Urothelium cell line (cell line): ENCODE results near the gene DSCAM.

Experiments used
- DNase-seq: peaks from one replicate; pipeline ENCODE4 v3.0.0; 2011; ENCODE audit warnings: low spot score, mixed read lengths
- FAIRE-seq: peaks from 2 replicates; lab custom pipeline; 2011; peaks lifted over from hg19 to GRCh38; lab: Jason Lieb, UNC

The DSCAM gene

DNA sequence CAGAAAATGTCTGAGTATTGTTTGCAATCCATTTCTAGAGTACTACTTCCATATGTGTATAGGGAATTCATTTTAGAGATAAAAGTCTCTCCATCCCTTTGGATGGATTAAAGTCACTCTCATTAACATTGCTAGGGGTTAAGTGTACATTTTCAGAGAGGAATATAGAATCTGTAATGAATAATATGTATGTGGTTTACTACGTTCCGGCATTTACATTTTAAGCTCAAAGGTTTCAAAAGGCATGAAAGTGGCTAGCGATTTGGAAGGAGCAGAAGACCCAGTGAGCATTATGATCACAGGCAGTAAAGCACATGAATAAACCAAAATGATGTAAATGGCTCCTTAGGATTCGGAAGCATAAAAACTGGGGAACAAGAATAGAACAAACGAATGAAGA is 123.0 kb downstream of the DSCAM start:
- FAIRE-seq (no peak), DNase-seq (no peak)

DNA sequence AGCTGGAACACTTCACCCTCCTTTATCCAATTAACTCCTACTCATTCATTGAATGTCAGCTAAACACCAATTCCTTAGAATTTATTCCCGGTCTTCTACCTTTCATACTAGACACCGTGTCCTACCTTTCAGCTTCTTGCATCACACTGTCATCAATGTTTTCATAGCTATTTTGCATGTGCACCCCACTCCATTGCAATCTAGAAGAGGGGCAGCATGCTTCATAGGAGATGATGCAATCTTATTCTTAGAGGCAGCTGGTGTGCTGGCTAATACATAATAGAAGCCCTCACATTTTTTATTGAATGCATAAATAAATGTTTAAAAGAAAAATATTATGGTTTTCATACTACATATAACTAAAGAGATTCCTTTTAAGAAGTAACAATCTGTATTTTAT is 123.6 kb downstream of the DSCAM start:
- FAIRE-seq (no peak), DNase-seq (no peak)

DNA sequence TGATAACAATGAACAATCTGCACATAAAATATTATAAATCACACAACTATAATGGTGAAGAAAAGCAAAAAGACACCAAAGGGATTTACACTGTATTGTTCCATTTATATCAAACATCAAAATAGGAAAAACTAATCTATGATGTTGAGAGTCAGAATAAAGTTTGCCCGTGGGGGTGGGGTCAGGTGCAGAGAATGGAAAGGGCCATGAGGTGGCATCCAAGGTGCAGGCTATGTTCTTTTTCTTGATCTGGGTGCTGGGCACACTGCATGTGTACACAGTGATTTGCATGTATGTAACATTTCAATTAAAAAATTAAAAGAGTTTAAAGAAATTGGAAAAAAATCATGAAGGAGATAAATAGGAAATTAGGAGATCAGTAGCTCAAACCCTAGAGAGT is 127.3 kb downstream of the DSCAM start:
- FAIRE-seq, result no peak
- no peak for DNase-seq

GRCh38 chr21:40717028-40717427 is 129.9 kb downstream of the DSCAM start:
- DNase-seq, result no peak

DNA sequence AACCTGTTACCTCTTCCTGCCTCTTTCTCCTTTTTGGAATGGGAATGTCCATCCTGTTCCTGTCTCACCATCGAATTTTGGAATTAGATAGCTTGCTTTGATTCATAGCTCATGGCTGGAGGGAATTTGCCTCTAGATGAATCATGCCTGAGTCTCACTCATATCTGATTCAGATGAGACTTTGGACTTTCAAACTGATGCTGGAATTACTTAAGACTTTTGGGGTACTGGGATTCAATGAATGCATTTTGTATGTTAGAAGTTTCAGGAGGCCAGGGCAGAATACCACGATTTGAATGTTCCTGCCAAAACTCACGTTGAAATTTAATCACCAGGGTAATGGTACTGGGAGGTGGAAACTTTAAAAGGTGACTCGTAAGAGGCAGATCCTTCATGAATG is 132.4 kb downstream of the DSCAM start:
- FAIRE-seq, result no peak
- no peak for DNase-seq

More at GRCh38 chr21:40717028-40717427, 129.9 kb downstream of the DSCAM start:
- FAIRE-seq, result no peak

DNA sequence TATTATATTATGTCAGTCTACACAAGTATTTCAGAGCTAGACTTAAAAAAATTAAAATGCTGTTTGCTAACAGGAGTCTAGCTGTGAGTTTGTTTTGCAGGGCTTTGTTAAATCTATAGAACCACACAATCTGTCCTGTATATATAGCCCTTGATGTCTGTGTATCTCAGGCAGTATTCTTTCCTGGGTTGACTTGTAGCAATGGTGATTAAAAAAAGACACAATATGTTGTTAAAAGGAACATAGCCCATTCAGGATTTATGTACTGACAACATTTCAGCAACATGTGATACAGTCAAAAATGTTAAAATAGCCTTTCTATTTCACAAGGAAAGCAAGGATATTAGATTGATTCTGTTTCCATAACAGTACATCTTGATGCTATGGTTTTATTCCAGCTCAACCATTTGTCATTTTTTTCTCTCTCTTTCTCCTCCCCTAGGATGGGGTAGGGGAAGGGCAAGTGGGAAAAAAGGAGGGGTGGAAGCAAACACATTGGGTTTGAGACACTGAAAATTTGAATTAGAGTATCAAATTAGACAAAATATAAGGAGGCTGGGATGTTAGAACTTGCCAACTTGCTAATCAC is 139.2 kb downstream of the DSCAM start:
- FAIRE-seq, result no peak
- DNase-seq, result no peak

GRCh38 chr21:40706806-40707655 is 139.9 kb downstream of the DSCAM start:
- FAIRE-seq (no peak), DNase-seq (peak; percentile 4)

DNA sequence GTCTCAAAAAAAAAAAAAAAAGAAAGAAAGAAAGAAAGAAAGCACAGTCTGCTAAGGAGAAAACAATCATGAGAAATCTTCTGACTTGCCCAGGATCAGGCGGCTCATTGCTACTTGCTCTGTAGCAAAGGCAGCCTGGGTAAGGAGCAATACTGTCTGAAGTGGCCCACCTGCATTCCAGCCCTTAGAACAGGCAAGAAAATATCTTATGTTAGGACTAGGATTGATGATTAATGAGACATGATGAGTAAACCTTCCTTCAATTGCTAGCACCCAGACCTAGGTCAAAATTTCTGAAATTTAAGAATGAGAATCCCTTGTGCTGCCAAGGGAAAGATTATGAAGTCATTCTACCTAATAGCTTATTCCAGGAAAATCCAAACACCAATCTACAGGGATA is 140.8 kb downstream of the DSCAM start:
- no peak for FAIRE-seq

DNA sequence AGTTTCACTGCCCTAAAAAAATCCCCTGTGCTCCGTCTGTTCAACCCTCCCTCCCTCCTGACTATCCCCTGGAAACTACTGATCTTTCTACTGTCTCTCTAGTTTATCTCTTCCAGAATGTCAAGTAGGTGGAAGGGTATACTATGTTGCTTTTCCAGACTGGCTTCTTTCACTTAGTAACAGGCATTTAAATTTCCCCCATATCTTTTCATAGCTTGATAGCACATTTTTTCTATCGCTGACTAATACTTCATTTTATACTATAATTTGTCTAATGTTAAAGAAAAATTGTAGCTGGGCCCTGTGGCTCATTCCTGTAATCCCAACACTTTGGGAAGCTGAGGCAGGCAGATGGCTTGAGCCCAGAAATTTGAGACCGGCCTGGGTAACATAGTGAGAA is 142.8 kb downstream of the DSCAM start:
- DNase-seq (no peak), FAIRE-seq (no peak)

More for the DNA sequence above, 140.8 kb downstream of the DSCAM start:
- DNase-seq, result no peak

DNA sequence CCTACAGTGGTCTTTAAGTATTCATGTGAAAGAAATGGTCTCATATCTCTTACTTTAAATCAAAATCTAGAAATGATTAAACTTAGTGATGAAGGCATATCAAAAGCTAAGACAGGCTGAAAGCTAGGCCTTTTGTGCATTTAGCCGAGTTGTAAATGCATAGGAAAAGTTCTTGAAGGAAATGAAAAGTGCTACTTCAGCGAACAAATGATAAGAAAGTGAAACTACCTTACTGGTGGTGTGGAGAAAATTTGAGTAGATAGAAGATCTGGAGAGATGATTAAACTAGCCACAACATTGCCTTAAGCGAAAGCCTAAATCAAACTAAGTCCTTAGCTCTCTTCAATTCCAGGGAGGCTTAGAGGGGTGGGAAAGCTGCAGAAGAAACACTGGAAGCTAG is 147.6 kb downstream of the DSCAM start:
- FAIRE-seq, result no peak

DNA sequence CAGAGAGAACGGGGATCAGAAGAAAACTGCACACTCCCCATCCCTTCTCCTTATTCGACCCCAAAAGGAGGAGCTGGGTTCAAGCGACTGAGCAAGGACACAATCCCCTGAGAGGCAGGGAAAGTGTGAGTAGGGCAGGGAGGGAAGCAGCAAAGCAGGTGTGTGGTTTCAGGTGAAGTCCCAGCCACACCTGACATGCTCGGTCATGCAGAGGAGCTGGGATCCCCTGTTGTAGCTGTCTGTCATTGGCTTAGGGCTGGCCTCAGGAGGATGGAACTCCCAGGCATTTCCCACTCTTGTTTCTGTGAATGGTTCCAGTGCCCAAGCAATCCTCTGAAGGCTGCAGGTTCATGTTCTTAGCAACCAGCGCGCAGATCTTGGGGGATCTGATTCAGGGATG is 150.7 kb downstream of the DSCAM start:
- DNase-seq (no peak), FAIRE-seq (no peak)

More for the DNA sequence above, 147.6 kb downstream of the DSCAM start:
- DNase-seq, result no peak

DNA sequence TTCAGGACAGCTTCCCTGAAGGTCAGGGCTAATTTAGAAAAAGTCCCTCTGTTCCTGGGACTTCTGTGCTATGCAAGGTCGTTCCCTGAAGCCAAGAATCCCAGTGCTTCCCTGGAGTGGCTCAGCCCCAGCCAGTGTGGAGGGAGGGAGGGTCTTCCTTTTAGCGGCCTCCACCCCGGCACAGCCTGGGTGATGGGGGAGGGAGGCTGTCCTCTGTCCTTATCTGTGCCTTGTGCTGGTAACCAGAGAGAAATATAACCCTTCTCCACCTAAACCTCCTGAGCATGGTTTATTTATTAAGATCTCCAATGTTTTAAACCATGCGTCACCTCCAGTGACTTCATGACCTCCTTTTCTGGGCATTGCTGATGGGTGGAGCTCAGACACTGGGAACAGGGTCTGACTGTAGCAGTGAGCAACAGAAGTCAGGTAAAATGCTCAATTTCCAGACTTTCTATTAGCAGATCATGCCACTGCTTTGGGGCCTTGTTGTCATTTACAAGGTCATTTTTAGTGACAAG is 157.1 kb downstream of the DSCAM start:
- FAIRE-seq, result no peak
- DNase-seq, result no peak

- no peak for DNase-seq
- FAIRE-seq, result no peak
These were observed 157.7 kb downstream of the DSCAM start for GRCh38 chr21:40689217-40689616.

DNA sequence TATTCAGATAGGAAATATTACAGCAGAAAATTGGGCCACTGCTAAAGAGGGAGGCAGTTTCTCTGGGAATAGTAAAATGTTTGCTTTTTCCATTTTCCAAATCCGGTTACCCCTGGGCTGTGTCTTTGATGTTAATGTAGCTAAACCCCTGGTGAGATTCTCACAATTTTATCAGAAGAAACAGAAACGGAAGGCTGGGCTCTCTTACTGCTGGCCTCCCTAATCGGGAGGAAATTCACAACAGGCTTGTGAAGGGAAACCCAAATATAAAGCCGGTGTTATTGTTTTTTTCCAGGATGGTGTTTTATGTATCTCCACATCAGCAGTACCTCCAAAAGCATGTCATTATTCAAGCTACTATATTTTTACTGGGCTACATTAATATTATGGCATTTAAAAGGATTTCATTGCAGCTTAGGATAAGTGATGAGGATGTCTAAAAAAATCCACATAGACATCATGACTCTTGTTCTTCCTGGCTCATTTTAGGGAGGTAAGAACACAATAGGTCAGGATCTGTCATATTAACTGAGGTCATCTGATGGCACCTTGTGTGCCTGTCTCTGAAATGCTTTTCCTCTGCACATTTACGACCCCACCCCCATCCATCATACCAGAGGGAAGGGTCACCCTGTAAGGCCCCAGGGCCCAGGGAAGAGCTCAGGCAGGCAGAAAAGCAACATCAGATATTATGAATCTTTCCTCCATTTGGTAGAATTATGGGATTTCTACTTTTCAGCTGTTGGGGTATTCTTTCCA is 158.7 kb downstream of the DSCAM start:
- DNase-seq, result no peak
- no peak for FAIRE-seq

DNA sequence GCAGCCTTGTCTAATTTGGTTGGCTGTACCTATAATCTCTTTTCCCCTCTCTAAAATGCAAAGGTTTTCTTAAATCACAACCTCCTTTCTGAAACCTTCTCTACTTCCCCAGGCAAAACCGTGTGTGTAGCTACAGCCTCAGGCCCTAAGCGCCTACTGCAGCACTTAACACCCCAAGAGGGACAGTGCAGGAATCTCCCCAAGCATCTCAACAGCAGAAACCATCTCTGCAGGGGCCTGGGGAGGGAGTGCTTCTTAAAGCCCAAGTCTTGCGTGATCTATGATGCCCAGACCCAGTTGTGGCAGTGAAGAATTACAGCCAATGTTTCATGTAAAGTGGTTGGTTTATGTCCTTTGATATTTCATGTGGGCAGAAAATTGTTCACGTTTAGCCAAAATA is 159.3 kb downstream of the DSCAM start:
- FAIRE-seq (no peak), DNase-seq (no peak)

- DNase-seq, result no peak
- no peak for FAIRE-seq
These were observed 160.4 kb downstream of the DSCAM start for GRCh38 chr21:40686526-40686925.

GRCh38 chr21:40685141-40685540 is 161.8 kb downstream of the DSCAM start:
- FAIRE-seq (no peak), DNase-seq (peak; percentile 54)

GRCh38 chr21:40684726-40685125 is 162.2 kb downstream of the DSCAM start:
- DNase-seq (no peak), FAIRE-seq (no peak)

GRCh38 chr21:40683349-40683748 is 163.6 kb downstream of the DSCAM start:
- no peak for FAIRE-seq
- DNase-seq, result no peak

GRCh38 chr21:40681164-40681859 is 165.6 kb downstream of the DSCAM start:
- FAIRE-seq (no peak), DNase-seq (no peak)

GRCh38 chr21:40680311-40680710 is 166.6 kb downstream of the DSCAM start:
- DNase-seq, result no peak
- no peak for FAIRE-seq
